ENCODE measurements around the gene SLC25A43. TPM values are rescaled to one million over a fixed set of nuclear protein-coding genes. Genes with fewer than 3 reads are reported as not detected.

The SLC25A43 gene
- total and polyA plus RNA-seq, 2 of the 4 experiments (the other 2 are of a cell fraction): 12.3 to 12.5 TPM

DNA sequence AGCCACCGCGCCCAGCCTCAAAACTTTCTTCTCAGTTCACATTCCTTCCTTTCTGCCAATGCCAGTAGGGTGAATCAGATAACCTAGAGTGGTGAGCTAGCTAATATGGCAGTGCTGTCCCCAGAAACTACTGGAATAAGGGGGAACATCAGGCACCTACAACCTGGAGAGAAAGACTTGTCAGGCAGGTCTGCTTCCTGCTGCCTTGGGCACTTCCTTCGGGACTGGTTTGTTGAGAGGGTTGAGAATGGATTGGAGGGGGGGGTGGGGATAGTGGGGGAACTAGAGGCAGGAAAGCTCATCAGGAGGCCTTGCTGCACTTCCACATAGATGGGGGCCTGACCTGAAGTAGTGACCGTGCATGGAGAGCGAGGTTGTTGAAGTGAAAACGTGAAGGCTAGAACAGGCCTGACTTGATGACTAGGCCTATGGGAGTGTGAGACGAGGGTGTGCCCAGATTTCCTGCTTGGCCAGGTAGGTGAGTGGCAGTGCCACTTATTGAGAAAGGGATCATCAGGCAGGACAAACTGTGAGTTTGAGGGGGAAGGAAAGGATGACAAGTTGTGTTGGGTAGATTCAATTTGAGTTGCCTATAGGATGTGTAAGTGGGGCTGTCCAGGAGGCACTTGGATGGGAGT is 102.5 kb downstream of the SLC25A43 start:
- H3K4me3 ChIP-seq (ENCODE audit: insufficient read depth, low read depth, low read length): no peak overlapping the region
- in situ Hi-C loops (cut with MboI; ENCODE audit: low sequenced_read_pairs): loop anchor here (25.0 kb wide), 1 partner anchor 236 kb away; no protein-coding TSS in a partner anchor
- H3K9ac ChIP-seq (ENCODE audit: low read depth, low read length): no peak overlapping the region
- H4K8ac ChIP-seq (ENCODE audit: low read depth in 2 of 2, low read length in 2 of 2): no peak overlapping the region; a peak in 1 of 4 replicates
- CTCF ChIA-PET: interaction anchor here (1.4 kb wide), 1 partner anchor 11 kb away, joined by 10 read pairs; no protein-coding TSS in a partner anchor
- H4K5ac ChIP-seq (ENCODE audit: low read depth, low read length): no peak overlapping the region
- no peak for TF ChIP-seq FOS (IDR thresholded peaks at IDR 0.05; ENCODE audit: low read depth, low read length)
- no peak for TF ChIP-seq CHD1 (IDR thresholded peaks at IDR 0.05; ENCODE audit: low read depth, low read length)
- no peak for TF ChIP-seq MXI1 (IDR thresholded peaks at IDR 0.05; ENCODE audit: borderline replicate concordance, low read depth, low read length)
- no peak for TF ChIP-seq POLR2A (IDR thresholded peaks at IDR 0.05; ENCODE audit: low read depth, low read length)
- H3K4me2 ChIP-seq (ENCODE audit: low read depth, low read length): no peak overlapping the region
- no peak overlapping the region for H3K56ac ChIP-seq (ENCODE audit: extremely low read depth, insufficient read depth, low read length)
- H3K36me3 ChIP-seq (ENCODE audit: control insufficient read depth, insufficient read depth, low read length): no peaks in the 10 kb centered on the region
- no peaks in the 10 kb centered on the region; the same call in 1 of the 2 replicates for H4K20me1 ChIP-seq (ENCODE audit: insufficient read depth, low read length)
- no peaks in the 10 kb centered on the region for H3K9me3 ChIP-seq (ENCODE audit: control insufficient read depth, insufficient read depth, low read length)
- no peak overlapping the region for H2BK15ac ChIP-seq (ENCODE audit: low read depth, low read length)
- POLR2A ChIA-PET (ENCODE audit: unreplicated experiment): no interaction called here
- H2BK120ac ChIP-seq (ENCODE audit: low read depth, low read length): no peak overlapping the region
- H2BK5ac ChIP-seq (ENCODE audit: low read depth, low read length, poor library complexity, severe bottlenecking): no peak overlapping the region
- no peak overlapping the region for H3K4ac ChIP-seq (ENCODE audit: low read depth, low read length)
- H3K14ac ChIP-seq (replicated peaks; ENCODE audit: low read depth, low read length): no peak overlapping the region
- peak overlapping the region; percentile 29; the same call in 1 of the 2 replicates for H2BK20ac ChIP-seq (ENCODE audit: low read depth, low read length)
- H3K18ac ChIP-seq (ENCODE audit: low read depth, low read length): no peak overlapping the region
- H3K27ac ChIP-seq (ENCODE audit: insufficient read depth, low read length): no peak overlapping the region
- H2AK9ac ChIP-seq (replicated peaks; ENCODE audit: low read depth, low read length, poor library complexity): no peak overlapping the region
- peak overlapping the region; percentile 43; the same call in 1 of the 2 replicates for H2AK5ac ChIP-seq (ENCODE audit: low read depth, low read length)
- intact Hi-C loops (cut with micrococcal nuclease): no loop called here
- H3K79me1 ChIP-seq (ENCODE audit: low read depth in 1 of 2, low read length in 2 of 2): no peaks in the 10 kb centered on the region
- H3K4me1 ChIP-seq (ENCODE audit: control insufficient read depth, insufficient read depth, low read length): peaks cover 7% of the 10 kb centered on the region
- DNase-seq: no peak
- dilution Hi-C loops (cut with HindIII; ENCODE audit: low sequenced_read_pairs, unreplicated experiment): no loop called here
- no peaks in the 10 kb centered on the region for H3K27me3 ChIP-seq (ENCODE audit: control insufficient read depth, insufficient read depth, low read length)
- H3K23ac ChIP-seq (ENCODE audit: low read depth, low read length): no peak overlapping the region
- peaks cover 11% of the 10 kb centered on the region for H3K9me1 ChIP-seq (ENCODE audit: insufficient read depth, low read length)
- BruUV-seq (replicated peaks): no TSS peak
- no peak overlapping the region for H2AFZ ChIP-seq (replicated peaks; ENCODE audit: low read length, poor library complexity)
- peak overlapping the region; percentile 45; the same call in 1 of the 2 replicates for H4K91ac ChIP-seq (ENCODE audit: insufficient read depth, low read depth, low read length)
- WGBS, 2 experiments (ENCODE audit: extremely low coverage in 2 of 2, insufficient read length in 1 of 2): 89% methylated on average over 4 of the region's 7 CpGs; no CpG with 5 or more reads in 1 of the 2 experiments
- ATAC-seq (ENCODE audit: low read depth): no peak
